Hematopoietic multipotent progenitor cell (in vitro differentiated cells): ENCODE data around the gene GRAMD1B. TPM values are rescaled to one million over a fixed set of nuclear protein-coding genes. Genes with fewer than 3 reads are reported as not detected.

Source experiments
- DNase-seq, 3 donors: peaks; one replicate each; pipeline ENCODE4 v3.0.0-alpha.2; 2011 to 2015; ENCODE audit warnings: low read depth in 2 of 3, low spot score in 2 of 3
- total RNA-seq: library from RNA; depleted of rRNA; stranded (reverse); fragments of >200 nt; gene quantifications from one replicate; pipeline ENCODE4 v1.2.3, GENCODE V29; 2012

The GRAMD1B gene
- total RNA-seq, 1 donor, result 18.9 TPM

DNA sequence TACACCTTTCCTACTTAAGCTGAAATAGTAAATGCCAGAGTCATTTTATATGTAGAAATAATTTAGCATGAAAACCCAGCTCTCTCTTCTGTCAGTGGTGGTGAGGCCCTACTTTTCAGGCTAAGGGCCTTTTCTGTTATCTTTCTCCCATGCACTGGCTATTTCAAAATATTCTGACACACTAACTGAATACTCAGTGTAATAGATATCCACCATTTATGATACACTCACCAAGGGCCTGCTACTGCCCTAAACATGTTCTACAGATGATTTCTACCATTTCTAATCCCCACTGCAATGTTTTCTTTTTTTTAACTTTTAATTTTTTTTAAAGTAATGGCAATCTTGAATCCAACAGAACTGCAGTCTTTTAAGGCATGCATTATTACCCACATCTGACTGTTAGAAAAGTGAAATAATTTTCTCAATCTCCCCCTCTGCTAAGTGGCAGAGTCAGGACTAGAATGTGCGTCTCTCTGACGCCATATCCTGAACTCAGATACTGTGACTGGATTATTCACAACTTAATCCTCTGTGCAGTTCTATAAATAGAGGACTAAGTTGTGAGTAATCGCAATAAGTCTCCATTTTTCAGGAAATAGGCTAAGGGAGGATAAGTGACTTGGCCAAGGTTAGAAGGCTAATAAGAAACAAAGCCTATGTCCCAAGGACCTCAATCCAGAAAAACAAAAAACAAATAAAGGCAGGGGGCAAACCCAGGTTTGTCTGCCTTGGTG, 44.0 kb downstream of the GRAMD1B start:
- DNase-seq, result no peak

DNA sequence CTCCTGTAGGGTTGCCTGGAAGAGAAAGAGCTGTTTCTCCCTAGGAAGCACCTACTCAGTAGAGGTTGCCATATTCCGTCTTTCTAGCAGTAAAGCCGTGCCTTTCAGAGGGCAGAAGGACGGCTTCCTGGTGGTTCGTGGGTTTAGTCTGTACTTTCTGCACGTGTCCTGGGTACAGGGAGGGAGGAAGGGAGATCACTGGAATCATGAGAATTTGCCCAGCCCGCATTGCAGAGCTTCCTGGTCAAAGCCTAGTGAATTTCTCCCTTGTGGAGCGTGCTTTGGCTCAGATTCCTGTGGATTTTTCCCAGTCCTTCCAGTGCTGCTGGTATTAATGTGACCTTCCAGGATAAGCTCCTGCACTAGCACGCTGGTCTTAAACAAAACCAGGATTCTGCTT, 44.9 kb downstream of the GRAMD1B start:
- DNase-seq, result no peak

DNA sequence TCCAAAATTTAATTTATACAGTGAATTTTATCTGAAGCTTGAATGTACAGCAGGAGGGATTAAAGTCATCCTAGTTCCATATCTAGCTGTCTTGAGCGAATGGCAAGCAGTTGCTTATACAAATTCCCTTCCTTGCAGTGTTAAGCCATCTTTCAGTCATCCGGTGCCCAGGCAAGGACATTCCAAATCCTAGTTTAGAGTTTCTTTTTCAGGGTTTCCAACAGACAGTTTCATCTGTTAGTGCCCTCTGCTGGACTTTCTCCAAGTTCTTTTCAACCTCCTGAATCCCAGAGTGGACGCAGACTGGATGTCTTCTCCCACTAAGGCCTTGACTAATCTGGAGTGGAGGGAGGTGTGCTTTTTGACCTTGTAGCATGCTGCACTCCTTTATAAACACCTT, 45.4 kb downstream of the GRAMD1B start:
- DNase-seq, result no peak

DNA sequence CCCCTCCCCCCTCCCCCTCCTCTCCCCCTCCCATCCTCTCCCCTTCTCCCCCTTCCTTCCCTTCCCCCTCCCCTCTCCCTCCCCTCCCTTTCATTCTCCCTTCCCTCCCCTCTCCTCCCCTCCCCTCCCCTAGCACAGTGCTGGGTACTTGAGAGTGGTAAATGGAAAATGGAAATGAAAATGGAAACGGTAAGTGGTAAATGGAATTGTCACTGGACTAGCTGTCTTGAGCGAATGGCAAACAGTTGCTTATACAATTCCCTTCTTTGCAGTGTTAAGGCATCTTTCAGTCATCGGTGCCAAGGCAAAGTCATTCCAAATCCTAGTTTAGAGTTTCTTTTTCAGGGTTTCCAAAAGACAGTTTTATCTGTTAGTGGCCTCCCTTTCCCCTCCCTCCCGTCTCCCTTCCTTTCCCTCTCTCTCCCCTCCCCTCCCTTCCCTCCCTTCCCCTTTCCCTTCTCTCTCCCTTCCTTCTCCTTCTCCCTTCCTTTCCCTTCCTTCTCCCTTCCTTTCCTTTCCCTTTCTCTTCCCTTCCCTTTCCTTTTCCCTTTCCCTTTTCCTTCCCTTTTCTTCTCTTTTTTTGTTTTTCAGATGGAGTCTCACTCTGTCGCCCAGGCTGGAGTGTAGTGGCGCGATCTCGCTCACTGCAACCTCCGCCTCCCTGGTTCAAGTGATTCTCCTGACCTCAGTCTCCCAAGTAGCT, 47.3 kb downstream of the GRAMD1B start:
- DNase-seq, result no peak

DNA sequence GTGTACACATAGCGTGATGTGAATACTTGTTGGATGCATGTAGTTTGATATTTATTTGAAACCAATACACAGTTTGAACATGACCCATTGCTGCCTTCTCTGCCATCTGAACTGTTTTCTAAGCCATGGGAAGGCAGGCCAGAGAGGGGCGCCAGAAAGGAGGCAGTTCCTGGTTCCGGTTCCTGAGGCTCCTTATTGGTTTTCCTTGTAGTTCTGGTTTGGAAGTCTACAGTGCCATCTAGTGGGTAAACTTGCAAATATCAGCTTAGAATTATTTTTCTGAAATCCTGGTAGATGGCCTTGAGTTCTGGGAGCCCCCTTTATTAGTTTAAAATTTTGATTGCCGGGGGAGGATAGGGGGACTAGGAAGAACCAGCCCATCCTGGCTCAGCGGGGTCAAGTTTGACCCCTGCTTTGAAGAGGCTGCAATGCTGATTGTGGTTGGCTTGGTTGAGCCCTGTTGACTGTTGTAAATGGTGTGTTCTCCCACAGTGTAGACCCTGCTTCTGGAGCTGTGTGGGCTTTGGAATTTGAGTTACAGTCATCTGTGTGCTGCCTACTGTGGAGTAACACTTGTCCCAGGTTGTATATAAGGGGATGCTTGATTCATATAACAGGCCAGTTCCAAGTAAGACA, 48.4 kb downstream of the GRAMD1B start:
- DNase-seq, result peak; percentile 46 to 70 (median 53)

DNA sequence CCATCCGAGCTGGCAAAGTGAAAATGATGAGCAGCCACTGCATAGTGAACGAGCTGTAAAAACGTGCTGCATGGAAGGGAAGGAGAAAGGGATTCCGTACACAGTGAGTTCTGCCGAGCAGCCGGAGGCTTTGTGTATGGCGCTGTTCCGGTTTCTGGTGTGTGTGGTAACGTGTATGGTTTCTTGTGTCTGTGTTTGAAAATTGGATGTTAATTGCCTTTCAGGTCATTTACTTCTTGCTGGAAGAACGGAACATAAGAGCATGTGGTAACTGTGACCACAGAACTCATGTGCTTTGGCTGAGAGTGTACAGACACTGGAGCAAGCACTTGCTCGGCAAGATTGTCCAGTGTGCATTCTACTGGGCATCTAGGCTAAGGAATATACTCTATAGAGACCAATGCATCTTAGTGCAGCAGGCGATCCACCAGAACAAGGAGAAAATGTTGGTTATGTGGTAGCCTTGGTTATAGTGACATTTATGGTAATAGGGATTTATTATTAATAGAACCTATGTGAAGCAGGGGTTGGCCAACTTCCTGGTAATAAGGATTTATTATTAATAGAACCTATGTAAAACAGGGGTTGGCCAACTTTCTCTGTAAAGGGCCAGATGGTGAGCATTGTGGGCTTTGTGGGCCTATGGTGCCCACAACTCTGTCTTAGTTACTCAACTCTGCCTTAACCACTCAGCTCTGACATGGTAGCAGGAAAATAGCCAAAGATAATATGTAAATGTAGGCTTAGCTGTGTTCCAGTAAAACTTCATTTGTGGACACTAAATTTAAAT, 49.2 kb downstream of the GRAMD1B start:
- DNase-seq, result no peak

DNA sequence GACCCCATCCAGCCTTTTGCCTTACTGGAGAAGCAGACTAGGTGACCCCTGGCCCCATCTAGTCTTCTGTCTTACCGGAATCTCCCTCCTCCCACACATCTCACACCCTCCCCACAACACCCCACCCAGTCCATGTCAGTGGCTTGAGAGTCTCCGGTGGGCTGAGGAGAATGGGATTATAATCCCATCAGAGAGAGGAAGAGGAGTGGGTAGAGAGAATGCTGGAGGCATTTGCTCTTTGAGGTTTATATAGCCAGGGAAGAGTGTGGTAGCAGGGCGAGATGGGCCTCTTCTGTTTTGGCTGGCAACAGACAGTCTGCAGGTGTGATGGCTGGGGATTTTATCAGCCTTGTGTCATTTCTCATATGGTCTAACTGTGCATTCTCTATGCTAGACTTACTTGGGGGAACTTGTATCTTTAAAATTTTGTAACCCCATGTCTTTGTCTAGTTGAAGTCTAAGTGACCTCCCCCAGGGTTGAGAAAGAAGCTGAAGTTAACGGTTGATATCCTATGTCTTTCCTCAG, 50.3 kb downstream of the GRAMD1B start:
- DNase-seq, result no peak

DNA sequence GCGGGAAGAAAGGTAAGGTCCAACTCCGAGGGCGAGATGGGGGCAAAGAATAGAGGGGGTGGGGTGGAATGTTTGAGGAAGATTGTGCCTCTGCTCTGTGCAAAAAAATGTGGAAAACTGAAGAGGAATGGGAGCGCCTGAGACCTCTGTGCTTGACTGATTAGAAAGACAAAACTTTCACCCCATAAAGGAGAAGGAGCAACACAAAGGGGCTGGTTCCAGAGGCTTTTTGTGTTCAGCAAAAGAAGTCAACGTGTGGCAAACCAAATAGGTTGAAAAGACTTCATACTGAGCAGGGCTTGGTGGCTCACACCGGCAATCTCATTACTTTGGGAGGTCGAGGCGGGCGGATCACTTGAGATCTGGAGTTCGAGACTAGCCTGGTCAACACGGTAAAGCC, 50.8 kb downstream of the GRAMD1B start:
- DNase-seq, result no peak

DNA sequence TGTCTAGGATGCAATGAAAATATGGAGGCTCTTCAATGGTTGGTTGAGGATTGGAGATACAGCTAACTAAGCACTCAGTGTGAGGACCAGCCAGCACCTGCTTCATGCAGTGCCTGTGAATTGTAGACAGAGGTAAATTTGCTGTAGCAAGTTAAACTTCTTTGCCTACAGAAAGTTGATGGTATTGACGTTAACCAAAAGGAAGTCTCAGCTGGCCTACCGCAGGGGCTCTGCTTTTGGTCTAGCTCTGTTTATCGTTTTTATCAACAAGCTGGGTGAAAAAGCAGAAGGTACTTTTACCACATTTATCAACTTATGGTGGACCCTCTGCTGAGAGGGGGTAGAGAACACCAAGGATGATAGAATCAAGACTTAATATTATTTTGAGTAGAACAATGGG, 51.6 kb downstream of the GRAMD1B start:
- DNase-seq, result peak in 2 of 3 donors; percentile 16 to 65

DNA sequence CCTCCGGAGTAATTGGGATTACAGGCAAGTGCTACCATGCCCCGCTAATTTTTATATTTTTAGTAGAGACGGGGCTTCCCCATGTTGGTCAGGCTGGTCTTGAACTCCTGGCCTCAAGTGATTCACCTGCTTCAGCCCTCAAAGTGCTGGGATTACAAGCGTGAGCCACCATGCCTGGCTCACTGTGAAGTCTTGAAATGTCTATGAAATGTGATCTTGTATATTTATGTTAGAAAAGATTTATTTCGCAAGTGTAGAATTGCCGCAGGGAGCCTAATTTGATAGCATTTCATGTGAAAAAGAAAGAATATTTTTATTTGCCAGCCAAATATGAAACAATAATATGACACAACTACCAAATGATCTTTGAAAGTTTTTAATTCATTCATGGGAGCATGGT, 52.1 kb downstream of the GRAMD1B start:
- no peak for DNase-seq

DNA sequence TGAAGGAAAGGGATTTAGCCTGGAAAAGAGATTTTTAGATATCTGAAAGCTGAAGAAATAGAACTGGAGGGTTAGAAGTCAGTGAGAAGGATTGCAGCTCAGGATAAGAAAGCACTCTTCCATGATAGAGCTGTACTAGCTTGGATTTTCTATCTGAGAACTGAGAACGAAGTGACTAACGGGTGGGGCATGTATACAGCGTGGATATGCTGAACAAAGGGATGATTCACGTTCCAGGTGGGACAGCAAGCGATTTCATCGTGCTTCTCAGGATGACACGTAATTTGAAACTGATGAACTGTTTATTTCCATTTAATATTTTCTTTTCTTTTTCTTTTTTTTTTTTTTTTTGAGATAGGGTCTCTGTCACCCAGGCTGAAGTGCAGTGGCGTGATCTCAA, 53.0 kb downstream of the GRAMD1B start:
- DNase-seq, result no peak

DNA sequence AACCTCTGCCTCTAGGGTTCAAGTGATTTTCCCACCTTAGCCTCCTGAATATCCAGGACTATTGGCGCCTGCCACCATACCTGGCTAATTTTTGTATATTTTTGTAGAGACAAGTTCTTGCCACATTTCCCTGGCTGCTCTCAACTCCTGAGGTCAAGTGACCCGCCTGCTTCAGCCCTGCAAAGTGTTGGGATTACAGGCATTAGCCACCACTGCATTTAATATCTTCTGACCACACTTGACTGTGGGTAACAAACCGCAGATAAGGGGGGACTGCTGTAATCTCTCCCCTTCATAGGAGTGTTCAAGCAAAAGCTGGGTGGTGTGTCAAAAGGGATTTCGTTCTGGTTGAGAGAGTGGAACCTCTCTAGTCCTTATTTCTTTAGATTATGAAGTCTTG, 53.4 kb downstream of the GRAMD1B start:
- DNase-seq, result no peak

DNA sequence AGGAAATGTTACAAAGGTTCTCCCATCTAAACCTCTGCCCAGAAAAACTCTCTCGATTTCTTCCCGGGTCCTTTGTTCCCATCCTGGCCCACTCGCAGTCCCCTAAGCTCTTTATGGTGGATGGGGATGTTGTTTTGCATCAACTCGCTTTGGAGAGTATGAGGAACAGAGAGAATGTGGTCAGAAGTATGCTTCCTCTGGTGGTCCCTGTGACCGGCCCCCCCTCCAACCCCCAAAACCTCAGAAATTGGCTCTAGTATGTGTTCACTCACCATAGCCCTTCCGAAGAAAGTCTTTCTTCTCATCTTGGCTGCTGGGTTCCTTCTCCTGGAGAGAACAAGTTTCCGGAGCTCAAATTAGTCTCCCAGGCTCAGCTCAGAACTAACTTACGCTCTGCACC, 54.4 kb downstream of the GRAMD1B start:
- peak in 2 of 3 donors; percentile 46 to 72 for DNase-seq

DNA sequence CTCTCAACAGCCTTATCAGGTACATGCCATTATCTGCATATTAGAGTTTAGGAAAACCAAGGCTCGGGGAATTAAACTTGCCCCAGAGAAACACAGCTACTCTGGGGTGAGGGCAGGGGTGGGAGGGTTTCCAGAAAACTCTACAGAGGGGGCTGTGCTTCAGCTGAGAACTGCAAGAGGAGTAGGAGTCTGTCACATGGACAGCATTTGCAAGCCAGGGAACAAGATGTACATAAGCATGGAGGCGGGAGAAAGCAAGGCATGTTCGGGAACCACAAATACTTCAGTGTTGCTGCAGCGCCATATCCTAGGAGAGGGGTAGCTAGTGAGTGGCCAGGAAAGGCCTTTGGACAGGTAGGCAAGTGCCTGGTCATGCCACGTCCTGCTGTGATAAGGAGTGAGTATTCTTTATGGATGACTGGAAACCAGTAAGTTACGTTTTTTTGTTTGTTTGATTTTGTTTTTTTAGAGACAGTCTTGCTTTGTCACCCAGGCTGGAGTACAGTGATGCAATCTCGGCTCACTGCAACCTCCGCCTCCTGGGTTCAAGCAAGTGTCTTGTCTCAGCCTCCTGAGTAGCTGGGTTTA, 57.2 kb downstream of the GRAMD1B start:
- no peak for DNase-seq

DNA sequence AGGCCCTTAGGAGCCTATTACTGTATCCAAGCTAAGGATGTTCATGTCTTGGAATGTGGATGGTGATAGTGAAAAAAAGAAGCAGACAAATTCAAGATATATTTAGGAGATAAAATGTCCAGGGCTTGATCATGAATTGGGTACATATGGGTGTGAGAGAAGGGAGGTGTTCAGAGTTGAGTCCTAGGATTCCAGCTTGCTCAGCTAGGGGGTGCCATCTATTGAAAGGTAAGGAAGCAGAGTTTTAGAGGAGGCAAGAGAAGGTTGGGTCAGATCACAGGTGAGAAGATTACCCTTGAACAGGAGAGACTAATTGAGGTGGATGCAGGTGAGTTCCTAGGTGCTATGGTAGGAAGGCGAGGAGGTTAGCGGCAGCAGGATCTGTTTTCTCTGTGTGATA, 60.5 kb downstream of the GRAMD1B start:
- no peak for DNase-seq

DNA sequence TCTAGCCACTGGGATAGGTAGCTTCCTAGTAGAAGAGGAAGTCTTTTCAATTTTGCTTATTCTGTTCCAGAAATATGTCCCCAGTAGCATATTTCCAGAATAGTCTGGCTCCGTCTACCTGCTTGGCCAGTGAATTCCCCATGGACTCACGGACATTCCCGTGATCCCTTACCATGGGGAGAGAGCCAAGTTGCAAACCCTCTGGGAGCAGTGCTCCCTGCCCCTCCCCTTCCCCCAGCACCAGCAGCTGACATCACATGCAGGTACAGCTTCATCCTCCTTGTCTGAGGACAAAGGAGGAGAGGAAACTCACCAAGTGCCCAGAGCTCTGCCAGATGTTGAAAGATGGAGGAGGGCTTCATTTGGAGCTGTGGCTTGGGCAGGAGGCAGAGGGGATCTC, 61.2 kb downstream of the GRAMD1B start:
- DNase-seq, result no peak

DNA sequence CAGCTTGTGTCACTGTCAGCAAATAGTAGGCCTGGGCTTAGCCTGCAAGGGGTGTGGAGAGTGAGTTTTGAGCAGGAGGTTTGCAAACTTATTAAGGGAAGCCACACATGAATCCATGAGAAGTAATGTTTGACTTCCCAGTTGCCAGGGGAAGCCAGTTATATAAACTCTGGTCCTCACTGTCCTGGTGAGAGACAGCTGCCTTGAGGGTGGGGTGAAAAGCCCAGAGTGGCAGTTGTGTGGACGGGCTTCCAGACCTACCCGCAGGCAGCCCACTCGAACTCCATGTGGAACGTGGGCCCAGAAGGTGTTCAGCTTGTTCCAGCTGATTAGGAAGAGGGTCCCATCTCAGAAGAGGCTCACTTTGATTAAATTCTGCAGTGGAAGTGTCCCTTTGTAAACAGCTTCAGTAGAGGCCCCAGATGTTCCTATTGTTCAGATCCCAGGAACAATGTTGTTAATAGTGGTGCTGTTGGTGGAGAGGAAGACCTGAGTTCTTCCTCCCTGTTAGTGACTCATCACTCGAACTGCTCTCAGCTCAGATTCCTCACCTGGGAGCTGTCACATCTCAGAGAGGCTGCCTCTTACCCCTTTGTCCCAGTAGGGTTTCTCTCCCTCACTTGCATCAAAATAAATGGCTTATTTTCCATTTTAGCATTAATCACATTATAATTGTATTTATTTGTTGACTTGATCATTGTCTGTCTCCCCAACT, 63.4 kb downstream of the GRAMD1B start:
- DNase-seq, result no peak

DNA sequence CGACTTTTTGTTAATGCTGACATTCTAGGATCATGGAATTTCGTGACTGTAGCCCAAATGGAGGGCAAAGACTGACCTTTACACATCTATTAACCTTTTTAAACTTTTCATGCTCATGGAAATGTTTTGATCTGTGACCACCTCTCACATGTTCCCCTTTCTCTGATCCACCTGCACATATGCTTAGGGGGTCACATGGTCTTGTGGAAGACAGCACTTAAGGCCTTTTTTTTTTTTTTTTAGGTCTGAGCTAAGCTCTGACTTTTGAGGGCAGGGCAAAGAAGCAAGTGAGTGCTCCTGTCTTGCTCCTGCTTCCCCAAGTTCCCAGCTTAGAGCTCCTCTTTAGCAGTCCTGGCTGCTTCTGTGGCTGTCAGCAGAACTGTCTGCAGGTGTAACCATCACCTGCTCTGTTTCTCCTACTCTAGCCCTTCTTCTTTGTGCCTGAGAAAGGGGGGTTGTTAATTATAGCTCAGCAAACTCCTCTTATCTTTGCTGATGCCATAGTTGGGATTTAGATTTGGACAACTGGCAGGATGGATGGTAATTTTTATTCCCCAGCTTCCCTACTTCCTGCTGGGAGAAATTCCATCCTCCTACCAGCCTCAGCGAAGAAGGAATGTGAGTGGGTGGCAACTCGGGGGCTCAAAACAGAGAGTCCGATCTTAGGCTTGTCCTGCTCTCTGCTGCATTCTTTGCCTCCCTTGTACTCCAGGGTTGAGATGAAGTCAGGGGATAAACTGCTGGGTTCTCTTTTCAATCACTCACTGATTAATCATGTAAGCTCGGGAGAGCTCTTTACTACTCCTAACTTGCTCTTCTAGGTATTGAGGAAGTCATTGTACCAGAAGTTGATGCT, 64.4 kb downstream of the GRAMD1B start:
- peak in 1 of 3 donors; percentile 33 for DNase-seq

DNA sequence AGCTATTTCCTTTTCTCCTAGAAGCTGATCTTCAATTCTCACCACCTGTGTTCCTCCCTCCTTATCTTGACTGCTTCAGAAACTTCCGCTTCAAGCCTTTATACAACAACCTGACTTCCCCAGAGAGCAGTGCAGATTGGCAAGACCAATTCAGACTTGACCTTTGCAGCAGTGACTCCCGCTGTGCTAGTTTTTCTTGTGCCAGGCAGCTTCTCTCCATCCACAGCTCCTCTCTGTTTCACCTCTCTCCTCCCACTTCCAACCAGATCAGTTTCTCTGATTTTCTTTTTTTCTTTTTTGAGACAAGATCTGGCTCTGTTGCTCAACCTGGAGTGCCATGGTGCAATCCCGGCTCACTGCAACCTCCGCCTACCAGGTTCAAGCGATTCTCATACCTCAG, 74.3 kb downstream of the GRAMD1B start:
- peak in 2 of 3 donors; percentile 42 to 70 for DNase-seq
